ENCODE data around the gene DUOXA2.

DNA sequence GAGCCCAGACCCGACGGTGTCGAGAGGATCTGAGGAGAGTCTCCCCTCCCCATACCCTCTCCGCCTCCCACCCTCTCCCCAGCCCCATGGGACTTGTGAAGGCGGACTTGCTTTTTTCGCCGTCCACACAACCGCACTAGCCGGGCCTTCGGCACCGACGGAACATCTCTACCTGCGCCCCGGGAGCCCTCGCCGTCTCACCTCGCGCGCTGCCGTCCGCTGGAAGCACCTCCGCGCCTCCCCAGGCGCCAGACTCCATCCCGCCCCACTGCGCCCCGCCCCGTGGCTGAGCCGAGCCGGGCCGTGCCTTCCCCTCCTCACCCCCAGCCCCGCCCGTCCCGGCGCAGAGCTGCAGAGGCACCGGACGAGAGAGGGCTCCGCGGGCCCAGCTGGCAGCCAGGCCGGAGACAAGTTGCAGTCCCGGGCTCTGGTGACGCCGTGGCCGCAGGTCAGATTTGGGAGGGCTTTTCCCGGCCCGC lies 15.6 kb downstream of the DUOXA2 start, which contains the start of the genes DUOX1 and DUOXA1:
- TF ChIP-seq EZH2phosphoT487 (IDR thresholded peaks at IDR 0.05; ENCODE audit: borderline replicate concordance, low read length), result no peak
- TF ChIP-seq, protein P1, sequence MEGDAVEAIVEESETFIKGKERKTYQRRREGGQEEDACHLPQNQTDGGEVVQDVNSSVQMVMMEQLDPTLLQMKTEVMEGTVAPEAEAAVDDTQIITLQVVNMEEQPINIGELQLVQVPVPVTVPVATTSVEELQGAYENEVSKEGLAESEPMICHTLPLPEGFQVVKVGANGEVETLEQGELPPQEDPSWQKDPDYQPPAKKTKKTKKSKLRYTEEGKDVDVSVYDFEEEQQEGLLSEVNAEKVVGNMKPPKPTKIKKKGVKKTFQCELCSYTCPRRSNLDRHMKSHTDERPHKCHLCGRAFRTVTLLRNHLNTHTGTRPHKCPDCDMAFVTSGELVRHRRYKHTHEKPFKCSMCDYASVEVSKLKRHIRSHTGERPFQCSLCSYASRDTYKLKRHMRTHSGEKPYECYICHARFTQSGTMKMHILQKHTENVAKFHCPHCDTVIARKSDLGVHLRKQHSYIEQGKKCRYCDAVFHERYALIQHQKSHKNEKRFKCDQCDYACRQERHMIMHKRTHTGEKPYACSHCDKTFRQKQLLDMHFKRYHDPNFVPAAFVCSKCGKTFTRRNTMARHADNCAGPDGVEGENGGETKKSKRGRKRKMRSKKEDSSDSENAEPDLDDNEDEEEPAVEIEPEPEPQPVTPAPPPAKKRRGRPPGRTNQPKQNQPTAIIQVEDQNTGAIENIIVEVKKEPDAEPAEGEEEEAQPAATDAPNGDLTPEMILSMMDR (conservative IDR thresholded peaks at IDR 0.05; ENCODE audit: low read depth, low read length), result no peak
- TF ChIP-seq EZH2 (IDR thresholded peaks at IDR 0.05; ENCODE audit: low read length, unreplicated experiment), result no peak

Measured in PC-3 (cell line).